OCI-LY1 (cell line): Measurements from ENCODE around the gene EPHB2.

Experiments used
- CTCF ChIP-seq: fragments of 200-600 bp; sonication (generic), shearing (Covaris generic); IDR thresholded peaks from 2 replicates; pipeline ENCODE4 v1.5.1; 2017; ENCODE audit warnings: mild to moderate bottlenecking, antibody characterized with exemption, low read length, moderate library complexity, mixed read lengths
- EZH2 ChIP-seq: fragments of 200-600 bp; sonication (generic), shearing (Covaris generic); IDR thresholded peaks from 2 replicates; pipeline ENCODE4 v1.8.0; 2017; ENCODE audit warnings: borderline replicate concordance, mixed run types, mild to moderate bottlenecking, antibody characterized with exemption, low read length, moderate library complexity, mixed read lengths

- TF ChIP-seq CTCF (no peak), EZH2 (no peak)
Measured at GRCh38 chr1:22676916-22677583, 33.6 kb upstream of the EPHB2 start.
